ENCODE results near the gene KCNG4.
"Not testable (repeated sequence)": the region's sequence is repeated elsewhere in the genome, so short reads cannot be mapped to it uniquely, and the experiment has no call there.

KCNG4 gene

DNA sequence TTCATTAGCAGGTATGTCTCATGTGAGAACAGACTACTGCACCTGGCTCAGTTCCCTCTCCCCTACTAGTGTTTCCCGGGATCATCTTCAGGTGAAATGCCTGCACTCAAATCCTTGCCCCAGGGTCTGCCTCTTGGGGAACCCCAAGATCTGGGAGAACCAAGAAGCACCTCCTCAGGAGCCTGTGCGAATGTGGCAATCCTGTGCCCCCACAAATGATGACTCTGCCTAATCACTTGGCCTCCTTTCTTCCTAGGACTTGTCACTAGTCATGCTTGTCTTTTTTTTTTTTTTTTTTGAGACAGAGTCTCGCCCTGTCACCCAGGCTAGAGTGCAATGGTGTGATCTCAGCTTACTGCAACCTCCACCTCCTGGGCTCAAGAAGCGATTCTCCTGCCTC, 27.2 kb downstream of the KCNG4 start:
- FAIRE-seq (no peak), DNase-seq (ENCODE audit: insufficient read length, low spot score) (no peak)

GRCh38 chr16:84212154-84212553, 27.7 kb downstream of the KCNG4 start:
- FAIRE-seq = no peak

GRCh38 chr16:84209989-84210388, 29.8 kb downstream of the KCNG4 start:
- no peak for DNase-seq (ENCODE audit: insufficient read length, low spot score)
- no peak for FAIRE-seq

More at GRCh38 chr16:84212154-84212553, 27.7 kb downstream of the KCNG4 start:
- no peak for DNase-seq (ENCODE audit: insufficient read length, low spot score)

DNA sequence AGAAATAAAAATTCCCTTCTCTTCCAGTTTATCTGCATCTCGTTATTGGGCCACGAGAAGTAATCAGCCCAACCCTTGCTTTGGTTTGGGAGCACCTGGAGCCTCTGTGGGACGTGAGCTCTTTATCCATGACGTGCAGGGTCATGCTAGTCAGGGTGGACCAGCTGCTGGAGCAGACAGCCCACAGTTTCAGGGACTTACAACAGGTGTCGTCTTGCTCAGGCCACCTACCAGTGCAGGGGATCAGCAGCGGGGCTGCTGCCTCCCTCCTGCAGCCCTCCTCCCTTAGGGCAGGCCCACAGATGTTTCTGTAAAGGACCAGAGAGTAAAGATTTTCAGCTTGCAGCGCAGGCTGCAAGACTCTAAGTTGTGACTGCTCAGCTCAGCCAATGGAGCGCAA, 31.9 kb downstream of the KCNG4 start:
- FAIRE-seq = no peak

DNA sequence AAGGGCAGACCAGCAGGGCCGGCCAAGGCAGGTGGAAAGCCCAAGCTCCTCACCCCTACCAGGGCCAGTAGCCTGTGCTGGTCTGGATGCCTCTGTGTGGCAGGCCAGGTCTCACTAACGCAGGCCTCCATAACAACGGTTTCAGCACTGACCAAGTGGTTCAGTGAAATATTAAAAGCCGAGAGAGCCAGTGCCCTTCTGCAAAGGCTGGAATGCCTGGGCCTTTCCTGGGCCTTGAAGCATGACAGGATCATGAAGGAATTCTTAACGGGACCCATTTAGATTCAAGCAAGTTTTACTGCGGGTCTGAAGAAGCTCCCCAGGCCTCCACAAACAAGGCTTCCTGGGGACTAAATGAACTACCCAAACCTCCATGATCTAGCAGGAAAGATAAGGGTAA, 32.6 kb downstream of the KCNG4 start:
- FAIRE-seq (no peak), DNase-seq (ENCODE audit: insufficient read length, low spot score) (no peak)

More for the DNA sequence above, 31.9 kb downstream of the KCNG4 start:
- DNase-seq (ENCODE audit: insufficient read length, low spot score) = no peak

DNA sequence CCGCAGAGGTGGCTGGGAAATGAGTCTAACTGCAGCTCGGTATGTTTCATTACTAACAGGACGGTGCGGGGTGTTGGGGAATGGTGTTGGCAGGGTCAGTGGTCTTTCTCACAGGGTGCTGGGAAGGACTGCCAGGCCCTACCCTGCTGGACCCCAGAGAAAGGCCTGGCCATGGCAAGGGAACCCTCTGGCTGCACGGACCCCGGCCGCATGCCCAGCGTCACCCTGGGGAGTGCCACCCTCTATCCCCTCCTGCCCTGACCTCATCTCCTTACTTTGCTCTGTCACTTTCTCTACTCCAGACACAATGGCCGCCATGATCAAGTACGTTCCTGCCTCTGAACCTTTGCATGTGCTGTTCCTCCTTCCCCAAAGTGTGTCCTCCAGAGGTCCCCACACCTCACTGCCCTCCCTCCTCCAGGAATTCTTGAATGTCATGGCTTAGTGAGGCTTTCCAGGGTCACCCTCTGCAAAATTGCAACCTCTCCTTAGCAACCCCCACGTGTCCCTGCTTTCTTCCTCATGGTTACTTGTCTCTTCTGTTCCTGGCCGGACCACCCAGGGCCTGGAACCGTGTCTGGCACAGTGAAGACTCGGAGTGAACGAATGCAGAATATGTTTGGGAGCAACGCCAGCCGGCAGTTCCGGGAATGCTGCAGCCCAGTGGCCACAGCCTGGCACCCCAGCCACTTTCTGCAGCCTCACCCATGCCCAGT, 33.7 kb downstream of the KCNG4 start:
- no peak for DNase-seq (ENCODE audit: insufficient read length, low spot score)
- FAIRE-seq = no peak

DNA sequence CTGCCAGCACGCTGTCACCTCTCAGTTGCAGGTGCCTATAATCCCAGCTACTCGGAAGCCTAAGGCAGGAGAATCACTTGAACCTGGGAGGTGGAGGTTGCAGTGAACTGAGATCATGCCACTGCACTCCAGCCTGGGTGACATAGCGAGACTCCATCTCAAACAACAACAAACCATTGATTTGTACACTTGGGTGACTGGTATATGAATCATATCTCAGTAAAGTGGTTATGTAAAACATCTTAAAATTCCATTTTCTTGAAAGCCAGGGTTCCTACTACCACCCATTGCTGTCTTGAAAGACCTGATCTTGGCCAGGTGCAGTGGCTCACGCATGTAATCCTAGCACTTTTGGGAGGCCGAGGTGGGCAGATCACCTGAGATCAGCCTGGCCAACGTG, 34.7 kb downstream of the KCNG4 start:
- not testable (repeated sequence) for FAIRE-seq; DNase-seq (ENCODE audit: insufficient read length, low spot score)

DNA sequence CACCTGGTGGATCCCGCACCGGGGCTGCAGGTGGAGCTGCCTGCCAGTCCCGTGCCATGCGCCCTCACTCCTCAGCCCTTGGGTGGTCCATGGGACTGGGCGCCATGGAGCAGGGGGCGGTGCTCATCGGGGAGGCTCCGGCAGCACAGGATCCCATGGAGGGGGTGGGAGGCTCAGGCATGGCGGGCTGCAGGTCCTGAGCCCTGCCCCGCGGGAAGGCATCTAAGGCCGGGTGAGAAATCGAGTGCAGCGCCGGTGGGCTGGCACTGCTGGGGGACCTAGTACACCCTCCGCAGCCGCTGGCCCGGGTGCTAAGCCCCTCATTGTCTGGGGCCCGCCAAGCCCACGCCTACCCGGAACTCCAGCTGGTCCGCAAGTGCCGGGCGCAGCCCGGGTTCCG, 35.3 kb downstream of the KCNG4 start:
- DNase-seq (ENCODE audit: insufficient read length, low spot score); FAIRE-seq: not testable (repeated sequence)

DNA sequence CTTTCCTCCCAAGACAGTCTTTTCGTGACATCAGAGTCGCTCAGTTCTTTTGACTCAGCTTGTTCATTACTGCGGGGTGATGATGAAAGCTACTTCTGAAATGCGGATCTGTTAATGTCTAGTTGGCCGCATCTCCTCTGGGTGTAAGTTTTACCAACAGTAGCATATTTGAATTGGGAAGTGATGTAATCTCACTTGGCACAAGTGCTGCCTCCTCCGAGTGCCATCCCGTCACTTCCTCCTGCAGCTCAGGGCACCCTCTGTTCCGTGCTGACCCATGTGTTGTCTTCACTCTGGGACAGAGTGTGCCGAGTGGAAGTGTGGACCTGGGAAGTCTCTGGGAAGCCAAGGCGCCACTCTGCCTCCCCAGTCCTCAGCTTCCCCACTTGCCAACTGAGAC, 40.0 kb downstream of the KCNG4 start:
- DNase-seq (ENCODE audit: insufficient read length, low spot score) = no peak
- FAIRE-seq = no peak

- FAIRE-seq (no peak), DNase-seq (ENCODE audit: insufficient read length, low spot score) (no peak)
Measured at GRCh38 chr16:84199097-84199496, 40.7 kb downstream of the KCNG4 start.

DNA sequence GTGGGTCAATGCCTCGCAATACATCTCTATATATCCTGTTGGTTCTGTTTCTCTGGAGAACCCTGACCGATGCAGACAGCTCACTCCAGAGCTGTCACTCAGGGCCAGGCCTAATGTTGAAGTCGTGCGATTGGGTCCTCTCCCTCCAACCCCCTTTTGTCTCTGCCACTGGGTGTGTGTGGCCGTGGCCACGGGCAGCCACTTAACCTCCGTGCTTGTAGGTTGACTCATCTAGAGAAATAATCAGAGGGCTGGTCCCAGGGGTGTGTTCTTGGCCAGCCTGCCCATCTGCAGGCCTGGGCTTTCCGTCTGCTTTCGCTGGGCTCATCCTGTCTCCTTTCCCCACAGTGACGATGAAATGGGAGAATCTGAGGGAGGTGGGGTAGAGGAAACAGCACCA, 41.4 kb downstream of the KCNG4 start:
- DNase-seq (ENCODE audit: insufficient read length, low spot score) (no peak), FAIRE-seq (no peak)

DNA sequence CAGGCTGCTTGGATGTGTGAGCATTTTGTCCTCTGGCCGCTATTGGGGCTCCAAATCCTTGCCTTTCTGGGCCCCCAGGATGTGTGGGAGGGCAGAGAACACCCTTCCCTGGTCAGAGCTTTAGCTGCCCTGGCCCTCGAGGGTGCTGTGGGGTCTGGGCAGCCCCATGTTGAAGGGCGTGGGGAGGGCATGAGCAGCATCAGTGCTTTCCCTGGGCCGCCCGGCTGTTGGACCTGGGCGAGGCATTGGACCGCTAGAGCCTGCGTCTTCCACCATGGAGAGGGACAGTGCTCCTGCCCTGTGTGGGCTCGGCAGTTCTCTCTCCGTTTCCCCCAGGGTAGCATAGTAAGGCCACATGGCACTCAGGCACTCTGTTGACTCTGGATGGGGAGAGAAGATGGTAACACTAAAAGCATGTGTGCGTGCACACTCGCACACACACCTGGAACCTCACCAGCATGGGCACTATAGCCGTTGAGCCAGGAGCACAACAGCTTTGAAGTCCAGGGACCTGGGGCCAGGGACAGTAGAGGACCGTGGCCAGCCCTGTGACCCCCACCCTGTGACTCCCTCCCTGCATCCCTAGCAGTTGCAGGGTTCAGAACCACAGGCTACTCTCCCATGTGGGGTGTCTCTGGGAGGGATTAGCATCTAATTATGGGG, 42.2 kb downstream of the KCNG4 start:
- DNase-seq (ENCODE audit: insufficient read length, low spot score) = no peak
- peak; percentile 77 for FAIRE-seq

DNA sequence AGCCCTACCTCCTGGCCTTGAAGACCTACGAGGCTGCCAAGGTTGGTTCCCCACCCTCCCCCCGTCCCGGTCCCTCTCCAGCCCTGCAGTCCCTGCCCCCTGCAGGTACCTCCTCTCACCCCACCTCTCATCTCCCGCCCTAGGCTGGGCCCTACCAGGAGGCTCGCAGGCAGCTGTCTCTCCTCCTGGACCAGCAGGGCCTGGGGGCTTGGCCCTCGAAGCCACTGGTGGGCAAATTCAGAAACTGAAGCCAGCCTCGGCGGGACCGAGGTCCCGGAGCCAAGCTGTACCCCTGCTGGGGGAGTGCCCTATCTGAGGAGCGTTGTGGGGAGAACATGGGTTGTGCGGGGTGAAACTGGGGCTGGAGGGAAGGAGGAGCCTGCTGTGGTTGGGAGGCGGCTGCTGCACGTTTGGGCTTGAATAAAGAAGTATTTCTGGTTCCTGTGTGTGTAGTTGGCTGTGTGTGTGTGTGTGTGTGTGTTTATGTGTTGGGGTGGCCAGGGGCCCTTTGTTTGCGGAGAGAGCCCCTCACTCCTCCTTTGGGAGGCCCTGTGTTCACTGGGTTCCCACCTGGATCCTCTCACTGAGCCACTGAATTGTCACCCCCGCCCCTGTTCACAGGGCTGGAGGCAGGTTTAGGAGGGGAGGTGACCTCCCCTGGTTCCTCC, 43.0 kb downstream of the KCNG4 start:
- FAIRE-seq = no peak
- no peak for DNase-seq (ENCODE audit: insufficient read length, low spot score)

GRCh38 chr16:84196101-84196500, 43.7 kb downstream of the KCNG4 start:
- DNase-seq (ENCODE audit: insufficient read length, low spot score) (no peak), FAIRE-seq (no peak)

DNA sequence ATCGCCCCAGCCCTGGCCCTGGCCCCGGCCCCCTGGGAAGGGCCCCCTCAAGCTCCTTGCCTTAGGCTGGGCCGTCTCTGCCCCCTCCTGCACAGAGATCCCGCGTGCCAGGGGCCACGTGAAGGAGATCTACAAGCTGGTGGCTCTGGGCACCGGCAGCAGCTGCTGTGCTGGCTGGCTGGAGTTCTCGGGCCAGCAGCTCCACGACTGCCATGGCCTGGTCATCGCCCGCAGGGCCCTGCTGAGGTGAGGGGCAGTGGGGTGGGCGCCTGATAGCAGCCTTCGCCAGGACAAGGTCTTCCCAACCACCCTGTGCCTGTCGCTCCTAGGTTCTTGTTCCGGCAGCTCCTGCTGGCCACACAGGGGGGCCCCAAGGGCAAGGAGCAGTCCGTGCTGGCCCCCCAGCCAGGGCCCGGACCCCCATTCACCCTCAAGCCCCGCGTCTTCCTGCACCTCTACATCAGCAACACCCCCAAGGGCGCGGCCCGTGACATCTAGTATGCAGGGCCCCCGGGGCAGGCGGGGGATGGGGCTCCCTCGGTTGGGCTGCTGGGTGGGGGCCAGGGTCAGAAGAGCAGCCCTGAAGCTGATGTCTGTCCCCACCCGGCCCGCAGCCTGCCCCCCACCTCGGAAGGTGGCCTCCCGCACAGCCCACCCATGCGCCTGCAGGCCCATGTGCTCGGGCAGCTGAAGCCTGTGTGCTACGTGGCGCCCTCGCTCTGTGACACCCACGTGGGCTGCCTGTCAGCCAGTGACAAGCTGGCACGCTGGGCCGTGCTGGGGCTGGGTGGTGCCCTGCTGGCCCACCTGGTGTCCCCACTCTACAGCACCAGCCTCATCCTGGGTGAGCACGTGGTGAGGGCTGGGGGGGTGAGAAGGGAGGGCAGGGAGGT, 44.4 kb downstream of the KCNG4 start:
- DNase-seq (ENCODE audit: insufficient read length, low spot score) (no peak), FAIRE-seq (no peak)

- DNase-seq (ENCODE audit: insufficient read length, low spot score) (no peak), FAIRE-seq (no peak)
Measured at GRCh38 chr16:84194470-84195200, 45.2 kb downstream of the KCNG4 start.

- DNase-seq (ENCODE audit: insufficient read length, low spot score) = no peak
Measured at GRCh38 chr16:84194018-84194417, 45.8 kb downstream of the KCNG4 start.

GRCh38 chr16:84193480-84193879, 46.3 kb downstream of the KCNG4 start:
- FAIRE-seq (no peak), DNase-seq (ENCODE audit: insufficient read length, low spot score) (no peak)

More at GRCh38 chr16:84194018-84194417, 45.8 kb downstream of the KCNG4 start:
- FAIRE-seq = no peak

DNA sequence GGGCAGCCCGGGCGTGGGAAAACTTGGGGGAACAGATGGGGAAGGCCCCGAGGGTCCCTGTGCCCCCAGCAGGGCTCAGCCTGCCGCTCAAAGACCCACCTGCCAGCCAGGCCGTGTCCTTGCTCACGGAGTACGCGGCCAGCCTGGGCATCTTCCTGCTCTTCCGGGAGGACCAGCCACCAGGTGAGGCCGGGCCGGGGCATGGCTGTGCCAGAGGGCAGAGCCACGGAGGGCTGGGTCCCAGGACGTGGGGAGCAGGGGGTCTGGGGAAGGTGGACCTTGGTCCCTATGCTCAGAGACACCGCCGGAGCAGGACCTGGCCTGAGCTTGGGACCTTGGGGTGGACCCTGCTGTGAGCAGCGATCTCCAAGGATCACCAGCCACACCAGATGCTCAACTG, 48.3 kb downstream of the KCNG4 start:
- no peak for FAIRE-seq
- no peak for DNase-seq (ENCODE audit: insufficient read length, low spot score)

GRCh38 chr16:84190731-84191388, 49.0 kb downstream of the KCNG4 start, which contains the start of gene ADAD2:
Gene ADAD2, plus strand, starts transcription at chr16:84191157. Its CDS starts 74 bp downstream, at chr16:84191231.
- no peak for DNase-seq (ENCODE audit: insufficient read length, low spot score)
- FAIRE-seq = no peak
